DOHH2 (cell line): Measurements from ENCODE around the gene CST3.

Experiments used
- H3F3A ChIP-seq: fragments of 200-600 bp; sonication (generic), shearing (Covaris generic); 2 replicates; pipeline ENCODE4 v1.6.0; 2016; ENCODE audit warnings: antibody characterized with exemption, mild to moderate bottlenecking; ENCODE audit not compliant: control insufficient read depth, insufficient read depth
- H3K27ac ChIP-seq: fragments of 200-600 bp; sonication (generic); 2 replicates; pipeline ENCODE4 v1.5.1; 2014; ENCODE audit warnings: low read depth, mild to moderate bottlenecking, low read length, moderate library complexity
- H3K27me3 ChIP-seq: fragments of 200-600 bp; sonication (generic); 2 replicates; pipeline ENCODE4 v1.6.1; 2014; ENCODE audit warnings: mild to moderate bottlenecking, low read length, mixed read lengths; ENCODE audit not compliant: control insufficient read depth
- H3K36me3 ChIP-seq: fragments of 200-600 bp; sonication (generic); 2 replicates; pipeline ENCODE4 v1.6.1; 2014; ENCODE audit warnings: mild to moderate bottlenecking, low read length, moderate library complexity, mixed read lengths; ENCODE audit not compliant: control insufficient read depth
- H3K4me1 ChIP-seq: fragments of 200-600 bp; sonication (generic); 2 replicates; pipeline ENCODE4 v1.6.1; 2014; ENCODE audit warnings: mild to moderate bottlenecking, low read length, mixed read lengths; ENCODE audit not compliant: control insufficient read depth
- H3K4me2 ChIP-seq: fragments of 200-600 bp; sonication (generic); 2 replicates; pipeline ENCODE4 v1.6.0; 2014; ENCODE audit warnings: mild to moderate bottlenecking, low read length, moderate library complexity
- H3K4me3 ChIP-seq: fragments of 200-600 bp; sonication (generic); 2 replicates; pipeline ENCODE4 v1.5.1; 2014; ENCODE audit warnings: mild to moderate bottlenecking, low read length, mixed read lengths
- H3K79me2 ChIP-seq: fragments of 200-600 bp; sonication (generic); 2 replicates; pipeline ENCODE4 v1.6.1; 2014; ENCODE audit warnings: mild to moderate bottlenecking, low read length, mixed read lengths; ENCODE audit not compliant: control insufficient read depth
- H3K9me2 ChIP-seq: fragments of 200-600 bp; sonication (generic); replicated peaks from 2 replicates; pipeline ENCODE4 v1.6.1; 2014; ENCODE audit warnings: mild to moderate bottlenecking, low read length, mixed read lengths; ENCODE audit not compliant: control insufficient read depth
- H3K9me3 ChIP-seq: fragments of 200-600 bp; sonication (generic); 2 replicates; pipeline ENCODE4 v1.6.1; 2014; ENCODE audit warnings: antibody characterized with exemption, low read length, mixed read lengths; ENCODE audit not compliant: control insufficient read depth, insufficient read depth
- H4K20me1 ChIP-seq: fragments of 200-600 bp; sonication (generic); 2 replicates; pipeline ENCODE4 v1.6.0; 2014; ENCODE audit warnings: low read depth, mild to moderate bottlenecking, antibody characterized with exemption, low read length, moderate library complexity; ENCODE audit not compliant: control insufficient read depth, insufficient read depth
- EZH2phosphoT487 ChIP-seq: fragments of 200-600 bp; sonication (generic); IDR thresholded peaks from 2 replicates; pipeline ENCODE4 v1.6.1; 2017; ENCODE audit warnings: borderline replicate concordance, mild to moderate bottlenecking, antibody characterized with exemption, low read length, moderate library complexity, mixed read lengths
- TF ChIP-seq, protein P1 (sequence below): fragments of 200-600 bp; sonication (generic); IDR thresholded peaks from one replicate; pipeline ENCODE4 v1.5.1; 2014; ENCODE audit warnings: antibody characterized with exemption, mild to moderate bottlenecking, low read depth, low read length; ENCODE audit not compliant: poor library complexity, severe bottlenecking

CST3 gene

DNA sequence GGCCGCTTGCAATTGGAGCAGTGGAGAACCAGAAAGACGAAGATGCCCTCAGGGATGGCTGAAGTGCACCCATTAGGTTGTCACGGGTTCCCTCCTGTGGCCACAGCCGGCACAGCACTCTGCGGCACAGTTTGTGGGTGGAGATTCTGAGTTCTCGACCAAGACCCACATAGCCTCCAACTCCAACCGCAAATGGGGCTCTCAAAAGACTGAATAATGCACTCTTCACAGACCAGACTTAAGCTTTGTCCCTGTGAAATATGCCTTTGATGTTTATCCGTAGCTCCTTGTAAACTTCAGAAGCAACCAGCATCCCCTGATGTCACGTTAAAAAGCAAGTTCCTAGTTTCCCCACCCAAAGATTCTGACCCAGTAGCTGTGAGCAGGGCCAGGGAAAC lies 31.1 kb downstream of the CST3 start:
- Histone ChIP-seq H3K4me2 (no peak overlapping the region), H3F3A (no peaks in the 10 kb centered on the region), H3K9me2 (no peaks in the 10 kb centered on the region), H3K9me3 (no peaks in the 10 kb centered on the region), H3K4me3 (no peak overlapping the region), H3K27me3 (no peaks in the 10 kb centered on the region), H4K20me1 (no peaks in the 10 kb centered on the region), H3K36me3 (no peaks in the 10 kb centered on the region), H3K79me2 (no peaks in the 10 kb centered on the region), H3K4me1 (no peaks in the 10 kb centered on the region), H3K27ac (no peak overlapping the region)
- no peak for TF ChIP-seq EZH2phosphoT487
- TF ChIP-seq, protein P1, sequence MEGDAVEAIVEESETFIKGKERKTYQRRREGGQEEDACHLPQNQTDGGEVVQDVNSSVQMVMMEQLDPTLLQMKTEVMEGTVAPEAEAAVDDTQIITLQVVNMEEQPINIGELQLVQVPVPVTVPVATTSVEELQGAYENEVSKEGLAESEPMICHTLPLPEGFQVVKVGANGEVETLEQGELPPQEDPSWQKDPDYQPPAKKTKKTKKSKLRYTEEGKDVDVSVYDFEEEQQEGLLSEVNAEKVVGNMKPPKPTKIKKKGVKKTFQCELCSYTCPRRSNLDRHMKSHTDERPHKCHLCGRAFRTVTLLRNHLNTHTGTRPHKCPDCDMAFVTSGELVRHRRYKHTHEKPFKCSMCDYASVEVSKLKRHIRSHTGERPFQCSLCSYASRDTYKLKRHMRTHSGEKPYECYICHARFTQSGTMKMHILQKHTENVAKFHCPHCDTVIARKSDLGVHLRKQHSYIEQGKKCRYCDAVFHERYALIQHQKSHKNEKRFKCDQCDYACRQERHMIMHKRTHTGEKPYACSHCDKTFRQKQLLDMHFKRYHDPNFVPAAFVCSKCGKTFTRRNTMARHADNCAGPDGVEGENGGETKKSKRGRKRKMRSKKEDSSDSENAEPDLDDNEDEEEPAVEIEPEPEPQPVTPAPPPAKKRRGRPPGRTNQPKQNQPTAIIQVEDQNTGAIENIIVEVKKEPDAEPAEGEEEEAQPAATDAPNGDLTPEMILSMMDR = peak; percentile 91

DNA sequence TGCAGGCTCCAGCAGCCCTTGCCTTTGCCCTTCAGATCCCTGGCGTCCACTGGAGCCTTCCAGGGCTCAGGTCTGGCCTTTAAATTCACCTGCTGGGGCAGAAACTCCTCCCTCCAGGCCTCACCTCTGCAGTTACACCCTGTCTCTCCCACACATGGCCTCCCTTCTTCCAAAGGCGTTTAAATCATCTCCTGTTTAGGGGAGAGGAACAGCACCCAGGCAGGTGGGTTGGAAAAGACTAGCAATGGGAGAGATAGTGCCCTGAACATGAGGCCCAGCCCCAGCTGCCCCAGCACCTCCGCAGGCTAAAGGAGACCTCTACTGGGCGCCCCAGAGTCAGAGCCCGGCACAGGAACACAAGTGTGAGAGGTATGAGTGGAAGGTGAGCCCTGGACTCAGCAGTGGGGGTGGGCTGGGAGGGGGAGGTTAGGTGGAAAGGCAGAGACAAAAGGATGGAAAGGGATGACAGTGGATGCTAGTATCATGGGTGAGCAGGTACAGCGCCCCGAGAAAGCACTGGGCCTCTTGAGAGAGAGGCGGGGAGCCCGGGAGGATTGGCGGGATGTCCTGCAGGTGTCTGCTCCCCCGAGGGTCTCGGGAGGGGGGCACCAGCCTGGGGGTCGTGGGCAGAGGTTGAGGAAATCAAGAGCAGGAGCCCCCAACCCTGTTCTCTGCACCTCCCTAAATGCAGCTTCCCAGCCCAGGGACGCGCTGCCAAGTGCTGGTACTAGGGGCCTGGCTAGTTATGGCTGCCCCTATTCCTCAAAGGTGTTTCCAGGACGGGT lies 31.7 kb downstream of the CST3 start, which contains the start of gene CST9:
CST9 (minus strand) TSS at position 51 of the 785 bp plus-strand sequence. CDS start 53 bp downstream, outside the sequence.
- TF ChIP-seq, protein P1 = no peak
- TF ChIP-seq EZH2phosphoT487 = no peak
- Histone ChIP-seq H3K27me3 (no peaks in the 10 kb centered on the region), H3K4me2 (no peak within 1 kb of the TSS), H4K20me1 (no peaks in the 10 kb centered on the region), H3K9me2 (no peaks in the 10 kb centered on the region), H3K79me2 (no peaks in the 10 kb centered on the region), H3K4me3 (no peak within 1 kb of the TSS), H3F3A (no peaks in the 10 kb centered on the region), H3K36me3 (no peaks in the 10 kb centered on the region), H3K9me3 (no peaks in the 10 kb centered on the region), H3K4me1 (no peaks in the 10 kb centered on the region), H3K27ac (no peak within 1 kb of the TSS)

DNA sequence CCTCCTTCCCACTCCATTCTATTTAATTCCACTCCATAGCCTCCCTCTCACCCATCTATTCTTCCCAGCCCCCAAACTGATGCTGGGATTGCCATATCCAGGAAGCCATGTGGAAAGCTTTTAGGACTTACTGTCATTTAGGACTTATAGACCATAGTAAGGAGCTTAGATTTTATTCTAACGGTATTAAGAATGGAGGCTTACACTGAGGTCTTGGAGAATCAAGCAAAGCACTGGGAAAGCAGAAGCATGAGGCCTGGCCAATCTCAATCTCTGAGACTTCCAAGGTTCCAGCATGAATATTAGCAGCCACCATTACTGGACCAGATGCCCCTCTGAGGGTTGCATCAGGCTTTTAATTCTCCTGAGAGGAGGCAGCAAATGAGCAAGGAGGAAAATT lies 33.4 kb downstream of the CST3 start:
- Histone ChIP-seq H3K79me2 (no peaks in the 10 kb centered on the region), H3K36me3 (no peaks in the 10 kb centered on the region), H3K9me2 (no peaks in the 10 kb centered on the region), H3K27me3 (no peaks in the 10 kb centered on the region), H3K27ac (no peak overlapping the region), H3K4me1 (no peaks in the 10 kb centered on the region), H3K4me3 (no peak overlapping the region), H3K4me2 (no peak overlapping the region), H3F3A (no peaks in the 10 kb centered on the region), H3K9me3 (no peaks in the 10 kb centered on the region), H4K20me1 (no peaks in the 10 kb centered on the region)
- no peak for TF ChIP-seq EZH2phosphoT487
- TF ChIP-seq, protein P1 = no peak
